Activated CD8-positive, alpha-beta T cell treated with anti-CD3 and anti-CD28 coated beads for 36 hours (primary cell): ENCODE results near the gene WDR89. TPM values are rescaled to one million over a fixed set of nuclear protein-coding genes. Genes with fewer than 3 reads are reported as not detected.
"Not testable (repeated sequence)": the region's sequence is repeated elsewhere in the genome, so short reads cannot be mapped to it uniquely, and the experiment has no call there.

Experiments used
- ATAC-seq: fragments of 200-7000 bp; cut with Tn5 transposase; one replicate; pipeline ENCODE4 v1.10.0; 2021; ENCODE audit warnings: mild to moderate bottlenecking, moderate library complexity
- CTCF ChIA-PET: fragments of 350-600 bp; sonication (Branson Sonifier 250); formaldehyde crosslinking; loops from one replicate; lab custom pipeline; 2021; ENCODE audit warnings: antibody characterized with exemption; lab: Charles Lee
- POLR2A ChIA-PET: fragments of 350-600 bp; sonication (Branson Sonifier 250); formaldehyde crosslinking; loops from one replicate; lab custom pipeline; 2021; ENCODE audit warnings: antibody characterized with exemption; lab: Charles Lee
- DNase-seq: peaks from one replicate; pipeline ENCODE4 v3.0.0-alpha.2; 2020
- H3K27ac Mint-ChIP-seq: one replicate; pipeline ENCODE4 v1.8.0; 2021; ENCODE audit warnings: mild to moderate bottlenecking, mixed read lengths
- H3K27me3 Mint-ChIP-seq: one replicate; pipeline ENCODE4 v1.8.0; 2021; ENCODE audit warnings: mixed read lengths
- H3K36me3 Mint-ChIP-seq: one replicate; pipeline ENCODE4 v1.8.0; 2021; ENCODE audit warnings: low read depth, mixed read lengths
- H3K4me1 Mint-ChIP-seq: one replicate; pipeline ENCODE4 v1.8.0; 2021; ENCODE audit warnings: low read depth, mixed read lengths
- H3K4me3 Mint-ChIP-seq: one replicate; pipeline ENCODE4 v1.8.0; 2021; ENCODE audit warnings: mild to moderate bottlenecking, moderate library complexity, mixed read lengths
- H3K9me3 Mint-ChIP-seq: one replicate; pipeline ENCODE4 v1.8.0; 2021; ENCODE audit warnings: mixed read lengths
- CTCF ChIP-seq: fragments of 200-600 bp; IDR thresholded peaks from one replicate; pipeline ENCODE4 v1.8.0; 2022; ENCODE audit warnings: antibody characterized with exemption, mild to moderate bottlenecking
- intact Hi-C: fragments of 100-400 bp; cut with micrococcal nuclease; formaldehyde crosslinking; loops from one replicate; pipeline ENCODE4 v1.10.0; 2022
- total RNA-seq, 2 experiments: library from RNA; stranded (reverse); gene quantifications; one replicate each; pipeline ENCODE4 v1.2.3, GENCODE V29; 2021

WDR89 gene
- total RNA-seq, 2 experiments from 2014 or later: 30.9 to 33.4 TPM

GRCh38 chr14:63666335-63666734 lies 24.7 kb upstream of the WDR89 start:
- H3K36me3 Mint-ChIP-seq: no peaks in the 10 kb centered on the region
- ATAC-seq (no peak), DNase-seq (no peak)
- no peaks in the 10 kb centered on the region for H3K9me3 Mint-ChIP-seq
- H3K27ac Mint-ChIP-seq: no peak overlapping the region
- no peak for TF ChIP-seq CTCF
- H3K4me3 Mint-ChIP-seq: no peak overlapping the region
- intact Hi-C loops: no loop called here
- CTCF ChIA-PET: interaction anchor here (0.5 to 1.1 kb wide), 2 partner anchors 34 to 560 kb away, joined by 3 read pairs; no protein-coding TSS in a partner anchor
- H3K4me1 Mint-ChIP-seq: no peaks in the 10 kb centered on the region
- POLR2A ChIA-PET: no interaction called here
- no peaks in the 10 kb centered on the region for H3K27me3 Mint-ChIP-seq

- peaks cover 6% of the 10 kb centered on the region for H3K36me3 Mint-ChIP-seq
- H3K27ac Mint-ChIP-seq: no peak overlapping the region
- ChIA-PET POLR2A (interaction anchor here (0.6 kb wide), 1 partner anchor 84 kb away, joined by 3 read pairs; no protein-coding TSS in a partner anchor), CTCF (no interaction called here)
- intact Hi-C loops: no loop called here
- no peak for TF ChIP-seq CTCF
- no peak overlapping the region for H3K4me3 Mint-ChIP-seq
- DNase-seq: no peak
- H3K9me3 Mint-ChIP-seq: no peaks in the 10 kb centered on the region
- no peaks in the 10 kb centered on the region for H3K27me3 Mint-ChIP-seq
- ATAC-seq: no peak
- H3K4me1 Mint-ChIP-seq: peaks cover 5% of the 10 kb centered on the region
Measured at GRCh38 chr14:63663428-63664341, 22.0 kb upstream of the WDR89 start.

- H3K27ac Mint-ChIP-seq: no peak overlapping the region
- intact Hi-C loops: no loop called here
- POLR2A ChIA-PET: no interaction called here
- CTCF ChIA-PET: no interaction called here
- TF ChIP-seq CTCF: no peak
- peaks cover 6% of the 10 kb centered on the region for H3K36me3 Mint-ChIP-seq
- peaks cover 5% of the 10 kb centered on the region for H3K4me1 Mint-ChIP-seq
- ATAC-seq (no peak), DNase-seq (no peak)
- no peak overlapping the region for H3K4me3 Mint-ChIP-seq
- no peaks in the 10 kb centered on the region for H3K27me3 Mint-ChIP-seq
- no peaks in the 10 kb centered on the region for H3K9me3 Mint-ChIP-seq
Measured at GRCh38 chr14:63662776-63663175, 21.1 kb upstream of the WDR89 start.

- DNase-seq, H3K27me3 Mint-ChIP-seq, H3K4me1 Mint-ChIP-seq, ATAC-seq, H3K9me3 Mint-ChIP-seq, H3K4me3 Mint-ChIP-seq, H3K36me3 Mint-ChIP-seq, H3K27ac Mint-ChIP-seq, intact Hi-C loops: not testable (repeated sequence)
- POLR2A ChIA-PET: interaction anchor here (1.0 kb wide), 1 partner anchor 75 kb away, joined by 5 read pairs; no protein-coding TSS in a partner anchor
- CTCF ChIA-PET: interaction anchor here (1.7 kb wide), 1 partner anchor 15 kb away, joined by 3 read pairs; no protein-coding TSS in a partner anchor
Measured at GRCh38 chr14:63661881-63662280, 20.2 kb upstream of the WDR89 start.

DNA sequence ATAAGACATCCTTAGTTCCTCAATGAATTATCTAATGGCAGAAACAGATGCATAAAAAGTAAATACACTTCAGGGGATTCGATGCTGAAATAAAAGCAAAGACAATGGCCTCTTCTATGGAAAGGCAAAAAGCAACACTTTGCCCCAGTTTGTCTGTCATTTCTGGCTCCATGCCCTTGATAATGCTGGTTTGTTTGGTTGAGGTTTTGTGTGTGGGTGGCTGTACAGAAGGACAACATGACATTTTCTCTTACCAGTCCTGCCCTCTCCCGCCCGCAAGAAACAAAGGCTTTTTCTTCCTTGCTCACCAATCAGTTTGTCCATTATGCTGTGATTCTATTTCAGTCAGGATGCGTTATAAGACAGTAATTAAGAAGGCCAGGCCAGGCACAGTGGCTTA lies 18.1 kb upstream of the WDR89 start:
- ATAC-seq (no peak), DNase-seq (no peak)
- TF ChIP-seq CTCF: no peak
- Mint-ChIP-seq H3K4me1 (peaks cover 5% of the 10 kb centered on the region), H3K27ac (no peak overlapping the region), H3K27me3 (no peaks in the 10 kb centered on the region), H3K9me3 (no peaks in the 10 kb centered on the region), H3K4me3 (no peak overlapping the region), H3K36me3 (peaks cover 6% of the 10 kb centered on the region)
- intact Hi-C loops: no loop called here
- ChIA-PET POLR2A (interaction anchor here (0.7 kb wide), 1 partner anchor 240 kb away, joined by 4 read pairs; no protein-coding TSS in a partner anchor), CTCF (no interaction called here)
